ENCODE data around the gene PPP1R37. TPM values are rescaled to one million over a fixed set of nuclear protein-coding genes. Genes with fewer than 3 reads are reported as not detected.

The PPP1R37 gene
- total and polyA plus RNA-seq, 4 donors = 19.2 to 39.7 (median 25.9) TPM

- no peak overlapping the region for H3K27ac ChIP-seq (ENCODE audit: low read depth in 1 of 2, low read length in 1 of 2)
- TF ChIP-seq, protein P1, sequence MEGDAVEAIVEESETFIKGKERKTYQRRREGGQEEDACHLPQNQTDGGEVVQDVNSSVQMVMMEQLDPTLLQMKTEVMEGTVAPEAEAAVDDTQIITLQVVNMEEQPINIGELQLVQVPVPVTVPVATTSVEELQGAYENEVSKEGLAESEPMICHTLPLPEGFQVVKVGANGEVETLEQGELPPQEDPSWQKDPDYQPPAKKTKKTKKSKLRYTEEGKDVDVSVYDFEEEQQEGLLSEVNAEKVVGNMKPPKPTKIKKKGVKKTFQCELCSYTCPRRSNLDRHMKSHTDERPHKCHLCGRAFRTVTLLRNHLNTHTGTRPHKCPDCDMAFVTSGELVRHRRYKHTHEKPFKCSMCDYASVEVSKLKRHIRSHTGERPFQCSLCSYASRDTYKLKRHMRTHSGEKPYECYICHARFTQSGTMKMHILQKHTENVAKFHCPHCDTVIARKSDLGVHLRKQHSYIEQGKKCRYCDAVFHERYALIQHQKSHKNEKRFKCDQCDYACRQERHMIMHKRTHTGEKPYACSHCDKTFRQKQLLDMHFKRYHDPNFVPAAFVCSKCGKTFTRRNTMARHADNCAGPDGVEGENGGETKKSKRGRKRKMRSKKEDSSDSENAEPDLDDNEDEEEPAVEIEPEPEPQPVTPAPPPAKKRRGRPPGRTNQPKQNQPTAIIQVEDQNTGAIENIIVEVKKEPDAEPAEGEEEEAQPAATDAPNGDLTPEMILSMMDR (IDR thresholded peaks at IDR 0.05; ENCODE audit: control extremely low read depth, extremely low read depth) = no peak
- H3K9ac ChIP-seq (ENCODE audit: insufficient read depth in 1 of 2, low read length in 2 of 2) = no peak overlapping the region
- peaks cover 0 to 27% (median 11%) of the 10 kb centered on the region in 5 donors for H3K4me1 ChIP-seq (ENCODE audit: control insufficient read depth in 5 of 5, insufficient read depth in 5 of 5, low read length in 5 of 5)
- ATAC-seq (ENCODE audit: insufficient read depth, low FRiP score) (no peak), DNase-seq (no peak)
- WGBS, 2 donors = 49 to 64% methylated on average over 4 of the region's 4 CpGs
- H3K9me3 ChIP-seq (ENCODE audit: control insufficient read depth in 4 of 4, insufficient read depth in 3 of 4, low read length in 3 of 4) = peaks cover 0 to 9% (median 0%) of the 10 kb centered on the region in 4 donors
- peaks cover 0 to 12% (median 4%) of the 10 kb centered on the region in 4 donors for H3K36me3 ChIP-seq (ENCODE audit: control insufficient read depth in 4 of 4, insufficient read depth in 4 of 4, low read length in 4 of 4)
- no peak overlapping the region for H3K4me3 ChIP-seq
- peaks cover 0 to 25% (median 21%) of the 10 kb centered on the region in 3 donors for H3K27me3 ChIP-seq (ENCODE audit: control insufficient read depth in 3 of 3, insufficient read depth in 3 of 3, low read length in 2 of 3)
Observed at GRCh38 chr19:45150751-45151281, 57.8 kb downstream of the PPP1R37 start.

GRCh38 chr19:45151320-45151719, 58.3 kb downstream of the PPP1R37 start:
- H3K36me3 ChIP-seq (ENCODE audit: control insufficient read depth in 4 of 4, insufficient read depth in 4 of 4, low read length in 4 of 4) = peaks cover 0 to 8% (median 2%) of the 10 kb centered on the region in 4 donors
- H3K27ac ChIP-seq (ENCODE audit: low read depth in 1 of 2, low read length in 1 of 2) = no peak overlapping the region
- no peak overlapping the region for H3K9ac ChIP-seq (ENCODE audit: insufficient read depth in 1 of 2, low read length in 2 of 2)
- H3K4me3 ChIP-seq = no peak overlapping the region
- peaks cover 0 to 27% (median 11%) of the 10 kb centered on the region in 5 donors for H3K4me1 ChIP-seq (ENCODE audit: control insufficient read depth in 5 of 5, insufficient read depth in 5 of 5, low read length in 5 of 5)
- ATAC-seq (ENCODE audit: insufficient read depth, low FRiP score) (no peak), DNase-seq (no peak)
- TF ChIP-seq, protein P1 (IDR thresholded peaks at IDR 0.05; ENCODE audit: control extremely low read depth, extremely low read depth) = no peak
- WGBS, 2 donors = 85 to 90% methylated on average over 7 of the region's 7 CpGs
- peaks cover 0 to 9% (median 0%) of the 10 kb centered on the region in 4 donors for H3K9me3 ChIP-seq (ENCODE audit: control insufficient read depth in 4 of 4, insufficient read depth in 3 of 4, low read length in 3 of 4)
- peaks cover 0 to 25% (median 21%) of the 10 kb centered on the region in 3 donors for H3K27me3 ChIP-seq (ENCODE audit: control insufficient read depth in 3 of 3, insufficient read depth in 3 of 3, low read length in 2 of 3)

DNA sequence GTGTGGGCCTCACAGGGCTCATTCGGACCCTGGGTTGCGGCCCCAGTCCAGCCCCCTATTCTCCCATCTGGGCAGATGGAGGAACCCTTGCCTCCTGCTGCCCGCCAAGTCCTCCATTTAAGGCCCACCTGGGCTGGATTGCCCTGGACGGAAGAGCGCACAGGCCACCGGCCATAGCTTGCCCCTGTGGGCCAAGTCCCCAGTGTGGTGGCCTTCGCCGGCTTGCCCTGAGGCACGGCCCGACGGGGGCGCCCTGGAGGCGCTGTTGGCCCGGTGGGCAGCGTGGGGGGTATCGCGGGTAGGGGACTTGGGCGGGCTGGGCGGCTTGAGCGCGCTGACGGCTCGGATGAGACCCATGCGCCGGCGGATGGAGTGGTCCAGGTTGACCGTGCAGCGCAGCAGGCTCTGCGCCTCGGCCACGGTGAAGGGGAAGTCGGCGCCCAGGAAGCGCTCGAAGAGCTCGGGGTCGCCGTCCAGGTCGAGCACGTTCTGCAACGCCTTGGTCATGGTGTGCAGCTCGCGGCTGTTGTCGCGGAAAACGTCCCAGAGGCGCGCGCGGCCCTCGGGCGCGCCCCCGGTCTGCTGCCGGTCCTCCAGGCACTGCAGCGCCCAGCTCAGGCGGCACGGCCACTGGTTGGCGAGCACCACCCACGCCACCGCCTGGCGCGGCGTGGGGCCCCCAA, 59.0 kb downstream of the PPP1R37 start:
- DNase-seq (no peak), ATAC-seq (ENCODE audit: insufficient read depth, low FRiP score) (no peak)
- WGBS, 2 donors = 16 to 21% methylated on average over 32 to 64 of the region's 64 CpGs
- no peak overlapping the region for H3K4me3 ChIP-seq
- TF ChIP-seq, protein P1 (IDR thresholded peaks at IDR 0.05; ENCODE audit: control extremely low read depth, extremely low read depth) = no peak
- H3K36me3 ChIP-seq (ENCODE audit: control insufficient read depth in 4 of 4, insufficient read depth in 4 of 4, low read length in 4 of 4) = peaks cover 0 to 2% (median 0%) of the 10 kb centered on the region in 4 donors
- no peak overlapping the region for H3K27ac ChIP-seq (ENCODE audit: low read depth in 1 of 2, low read length in 1 of 2)
- peaks cover 0 to 27% (median 11%) of the 10 kb centered on the region in 5 donors for H3K4me1 ChIP-seq (ENCODE audit: control insufficient read depth in 5 of 5, insufficient read depth in 5 of 5, low read length in 5 of 5)
- peaks cover 0 to 9% (median 0%) of the 10 kb centered on the region in 4 donors for H3K9me3 ChIP-seq (ENCODE audit: control insufficient read depth in 4 of 4, insufficient read depth in 3 of 4, low read length in 3 of 4)
- H3K9ac ChIP-seq (ENCODE audit: insufficient read depth in 1 of 2, low read length in 2 of 2) = no peak overlapping the region
- H3K27me3 ChIP-seq (ENCODE audit: control insufficient read depth in 3 of 3, insufficient read depth in 3 of 3, low read length in 2 of 3) = peaks cover 0 to 26% (median 21%) of the 10 kb centered on the region in 3 donors
